ENCODE results near the gene BICDL2. TPM values are rescaled to one million over a fixed set of nuclear protein-coding genes. Genes with fewer than 3 reads are reported as not detected.

Gene BICDL2
- polyA plus RNA-seq, 1 of the 3 experiments (the other 2 are of a cell fraction): not detected

DNA sequence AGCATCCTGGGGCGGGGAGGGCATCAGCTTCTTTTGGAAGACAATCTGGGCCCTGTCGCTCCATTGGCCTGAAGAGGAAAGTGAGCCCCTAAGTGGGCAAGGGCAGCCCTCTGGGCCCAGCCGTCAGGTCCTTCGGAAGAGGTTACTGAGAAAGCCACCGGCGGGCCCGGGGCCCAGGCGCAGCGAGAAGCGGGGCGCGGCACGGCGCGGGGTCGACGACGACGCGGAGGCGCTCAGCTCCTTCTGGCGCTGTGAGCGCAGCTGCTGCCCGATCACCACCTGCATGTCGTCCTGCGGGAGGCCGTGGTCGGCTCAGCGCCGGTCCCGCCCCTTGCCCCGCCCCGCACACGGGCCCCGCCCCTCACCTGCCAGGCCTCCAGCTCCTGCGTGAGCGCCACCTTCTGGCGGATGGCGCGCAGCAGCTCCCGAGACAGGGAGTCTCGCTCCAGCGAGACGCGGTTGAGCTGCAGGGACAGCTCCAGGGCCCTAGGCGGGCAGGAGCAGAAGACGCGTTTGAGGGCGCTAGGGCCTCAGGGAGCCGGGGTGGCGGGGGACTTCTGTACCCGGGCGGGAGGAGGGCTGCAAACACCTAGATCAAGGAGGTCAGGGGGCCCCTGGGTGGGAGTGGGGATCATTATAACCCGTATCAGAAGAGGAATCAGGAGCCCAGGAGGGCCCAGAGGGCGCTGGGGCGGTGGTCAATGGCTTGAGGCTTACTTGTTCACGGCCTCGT lies 8.6 kb downstream of the BICDL2 start (continued):
- TF ChIP-seq, protein P1, sequence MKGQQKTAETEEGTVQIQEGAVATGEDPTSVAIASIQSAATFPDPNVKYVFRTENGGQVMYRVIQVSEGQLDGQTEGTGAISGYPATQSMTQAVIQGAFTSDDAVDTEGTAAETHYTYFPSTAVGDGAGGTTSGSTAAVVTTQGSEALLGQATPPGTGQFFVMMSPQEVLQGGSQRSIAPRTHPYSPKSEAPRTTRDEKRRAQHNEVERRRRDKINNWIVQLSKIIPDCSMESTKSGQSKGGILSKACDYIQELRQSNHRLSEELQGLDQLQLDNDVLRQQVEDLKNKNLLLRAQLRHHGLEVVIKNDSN (IDR thresholded peaks at IDR 0.05; ENCODE audit: borderline replicate concordance, low read depth): no peak
- no peak for TF ChIP-seq RXRA (IDR thresholded peaks at IDR 0.05; ENCODE audit: borderline replicate concordance, low read depth)
- no peak for TF ChIP-seq EP300 (IDR thresholded peaks at IDR 0.05; ENCODE audit: borderline replicate concordance in 1 of 2, low read depth in 1 of 2, low read length in 1 of 2)
- TF ChIP-seq GABPA (IDR thresholded peaks at IDR 0.05; ENCODE audit: low read depth): no peak
- no peak for TF ChIP-seq YY1 (IDR thresholded peaks at IDR 0.05; ENCODE audit: low read depth)
- no peak for TF ChIP-seq NFIC (IDR thresholded peaks at IDR 0.05; ENCODE audit: borderline replicate concordance)
- TF ChIP-seq FOSL2 (IDR thresholded peaks at IDR 0.05; ENCODE audit: borderline replicate concordance, low read depth): no peak
- TF ChIP-seq RFX5 (IDR thresholded peaks at IDR 0.05; ENCODE audit: low read length): no peak
- TF ChIP-seq, protein P2, sequence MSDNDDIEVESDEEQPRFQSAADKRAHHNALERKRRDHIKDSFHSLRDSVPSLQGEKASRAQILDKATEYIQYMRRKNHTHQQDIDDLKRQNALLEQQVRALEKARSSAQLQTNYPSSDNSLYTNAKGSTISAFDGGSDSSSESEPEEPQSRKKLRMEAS (IDR thresholded peaks at IDR 0.05; ENCODE audit: low read depth): no peak
- TF ChIP-seq, protein P3, sequence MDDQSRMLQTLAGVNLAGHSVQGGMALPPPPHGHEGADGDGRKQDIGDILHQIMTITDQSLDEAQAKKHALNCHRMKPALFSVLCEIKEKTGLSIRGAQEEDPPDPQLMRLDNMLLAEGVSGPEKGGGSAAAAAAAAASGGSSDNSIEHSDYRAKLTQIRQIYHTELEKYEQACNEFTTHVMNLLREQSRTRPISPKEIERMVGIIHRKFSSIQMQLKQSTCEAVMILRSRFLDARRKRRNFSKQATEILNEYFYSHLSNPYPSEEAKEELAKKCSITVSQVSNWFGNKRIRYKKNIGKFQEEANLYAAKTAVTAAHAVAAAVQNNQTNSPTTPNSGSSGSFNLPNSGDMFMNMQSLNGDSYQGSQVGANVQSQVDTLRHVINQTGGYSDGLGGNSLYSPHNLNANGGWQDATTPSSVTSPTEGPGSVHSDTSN (IDR thresholded peaks at IDR 0.05): no peak

DNA sequence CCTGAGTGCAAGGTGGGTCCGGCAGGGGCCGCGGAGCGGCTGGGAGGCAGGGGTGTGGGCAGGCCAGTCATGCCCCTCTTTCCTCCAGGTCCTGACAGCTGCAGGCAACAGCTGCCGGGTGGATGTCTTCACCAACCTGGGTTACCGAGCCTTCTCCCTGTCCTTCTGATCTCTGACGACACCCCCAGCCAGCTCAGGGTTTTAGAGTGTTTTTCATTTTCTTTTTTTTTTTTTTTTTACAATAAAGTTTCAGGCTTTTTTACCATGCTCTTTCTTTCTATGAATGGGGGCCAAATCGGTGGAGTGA lies 9.3 kb downstream of the BICDL2 start:
- no peak overlapping the region for H3K4me3 ChIP-seq (ENCODE audit: low read depth in 2 of 2, low read length in 1 of 2)

More for the DNA sequence above, 9.3 kb downstream of the BICDL2 start:
- 93% methylated on average over 4 of the region's 8 CpGs for WGBS (ENCODE audit: low lambda C conversion rate)
- Histone ChIP-seq H3K9me3 (no peaks in the 10 kb centered on the region), H3K4me1 (ENCODE audit: control insufficient read depth in 1 of 2, insufficient read depth in 2 of 2, low read depth in 1 of 2, low read length in 1 of 2) (peaks cover 8 to 11% of the 10 kb centered on the region in 2 experiments; a peak in 3 of 4 replicates), H2AFZ (ENCODE audit: low read depth) (no peak overlapping the region), H3K27me3 (ENCODE audit: insufficient read depth) (peaks cover 8% of the 10 kb centered on the region; the same call in 1 of the 2 replicates), H3F3A (replicated peaks; ENCODE audit: insufficient read depth) (peaks cover 46% of the 10 kb centered on the region), H3K79me2 (ENCODE audit: insufficient read depth) (no peaks in the 10 kb centered on the region), H3K9me2 (no peaks in the 10 kb centered on the region), H3K36me3 (replicated peaks in 1 of 2; ENCODE audit: control insufficient read depth in 1 of 2, insufficient read depth in 2 of 2, low read length in 1 of 2) (peaks cover 11 to 22% of the 10 kb centered on the region in 2 experiments), H3K4me2 (no peak overlapping the region), H3K9ac (no peak overlapping the region), H3K27ac (ENCODE audit: low read depth in 2 of 2, low read length in 1 of 2) (no peak overlapping the region), H4K20me1 (ENCODE audit: insufficient read depth) (peaks cover 12% of the 10 kb centered on the region)
- ChIA-PET CTCF (interaction anchor here (1.1 to 9.8 kb wide), 21 partner anchors 7 to 110 kb away, joined by 3 to 141 read pairs (median 6); partner anchors contain the start of genes CLDN6, CLDN9, HCFC1R1 and IL32), POLR2A (no interaction called here)
- no peak for DNase-seq
- no peak for TF ChIP-seq CHD2 (IDR thresholded peaks at IDR 0.05; ENCODE audit: low read length, partially characterized antibody)

Data from SK-N-SH (cell line).